Astrocyte (in vitro differentiated cells and primary cell): Measurements from ENCODE around the gene RNF175.

ENCODE experiments used
- EZH2 ChIP-seq: IDR thresholded peaks from 2 replicates; pipeline ENCODE4 v1.6.1; 2012; ENCODE audit warnings: mild to moderate bottlenecking, low read length, inconsistent platforms; ENCODE audit not compliant: insufficient read depth
- TF ChIP-seq, protein P1 (sequence below): IDR thresholded peaks from 2 replicates; pipeline ENCODE4 v1.5.1; 2011; ENCODE audit warnings: low read depth, mild to moderate bottlenecking, inconsistent platforms, low read length, moderate library complexity; ENCODE audit not compliant: insufficient read depth

DNA sequence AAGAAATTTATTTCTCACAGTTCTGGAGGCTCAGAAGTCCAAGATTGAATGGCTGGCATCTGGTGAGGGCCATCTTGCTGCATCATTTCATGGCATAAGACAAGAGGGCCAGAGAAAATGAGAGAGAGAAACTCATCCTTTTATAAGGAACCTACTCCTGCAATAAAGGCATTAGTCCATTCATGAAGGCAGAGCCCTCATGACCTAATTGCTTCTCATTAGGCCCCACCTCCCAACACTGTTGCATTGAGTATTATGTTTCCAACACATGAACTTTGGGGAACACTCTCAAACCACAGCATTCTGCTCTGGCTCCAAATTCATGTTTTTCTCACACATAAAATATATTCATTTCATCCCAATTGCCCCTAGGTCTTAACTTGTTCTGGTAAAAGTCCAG is 14.2 kb downstream of the RNF175 start:
- TF ChIP-seq EZH2, result no peak
- TF ChIP-seq, protein P1, sequence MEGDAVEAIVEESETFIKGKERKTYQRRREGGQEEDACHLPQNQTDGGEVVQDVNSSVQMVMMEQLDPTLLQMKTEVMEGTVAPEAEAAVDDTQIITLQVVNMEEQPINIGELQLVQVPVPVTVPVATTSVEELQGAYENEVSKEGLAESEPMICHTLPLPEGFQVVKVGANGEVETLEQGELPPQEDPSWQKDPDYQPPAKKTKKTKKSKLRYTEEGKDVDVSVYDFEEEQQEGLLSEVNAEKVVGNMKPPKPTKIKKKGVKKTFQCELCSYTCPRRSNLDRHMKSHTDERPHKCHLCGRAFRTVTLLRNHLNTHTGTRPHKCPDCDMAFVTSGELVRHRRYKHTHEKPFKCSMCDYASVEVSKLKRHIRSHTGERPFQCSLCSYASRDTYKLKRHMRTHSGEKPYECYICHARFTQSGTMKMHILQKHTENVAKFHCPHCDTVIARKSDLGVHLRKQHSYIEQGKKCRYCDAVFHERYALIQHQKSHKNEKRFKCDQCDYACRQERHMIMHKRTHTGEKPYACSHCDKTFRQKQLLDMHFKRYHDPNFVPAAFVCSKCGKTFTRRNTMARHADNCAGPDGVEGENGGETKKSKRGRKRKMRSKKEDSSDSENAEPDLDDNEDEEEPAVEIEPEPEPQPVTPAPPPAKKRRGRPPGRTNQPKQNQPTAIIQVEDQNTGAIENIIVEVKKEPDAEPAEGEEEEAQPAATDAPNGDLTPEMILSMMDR, result no peak
